HG03097 (cell line): Measurements from ENCODE around the gene CTBP1.
"Not testable (repeated sequence)": the region's sequence is repeated elsewhere in the genome, so short reads cannot be mapped to it uniquely, and the experiment has no call there.

Experiments used
- ATAC-seq: cut with Tn5 transposase; IDR thresholded peaks from one replicate; pipeline ENCODE4 v1.9.1; 2021; ENCODE audit not compliant: unreplicated experiment, low FRiP score

Gene CTBP1

GRCh38 chr4:1239950-1240307 is 9.0 kb downstream of the CTBP1 start:
- ATAC-seq, result no peak

- no peak for ATAC-seq
Measured at GRCh38 chr4:1239141-1239949, 9.6 kb downstream of the CTBP1 start.

GRCh38 chr4:1238676-1239000 is 10.3 kb downstream of the CTBP1 start:
- ATAC-seq, result no peak

GRCh38 chr4:1237981-1238675 is 10.8 kb downstream of the CTBP1 start:
- no peak for ATAC-seq

GRCh38 chr4:1237261-1237660 is 11.7 kb downstream of the CTBP1 start:
- ATAC-seq, result not testable (repeated sequence)

- ATAC-seq, result not testable (repeated sequence)
Measured at GRCh38 chr4:1236836-1237235, 12.1 kb downstream of the CTBP1 start.

- ATAC-seq, result no peak
Measured at GRCh38 chr4:1236103-1236641, 12.8 kb downstream of the CTBP1 start.

GRCh38 chr4:1235381-1236102 is 13.4 kb downstream of the CTBP1 start:
- no peak for ATAC-seq

GRCh38 chr4:1234811-1235292 is 14.1 kb downstream of the CTBP1 start:
- ATAC-seq, result no peak

- no peak for ATAC-seq
Measured at GRCh38 chr4:1234309-1234695, 14.6 kb downstream of the CTBP1 start.

GRCh38 chr4:1233641-1234308 is 15.2 kb downstream of the CTBP1 start:
- no peak for ATAC-seq

GRCh38 chr4:1232661-1233621 is 16.0 kb downstream of the CTBP1 start:
- ATAC-seq, result no peak

- no peak for ATAC-seq
Measured at GRCh38 chr4:1231637-1232360, 17.1 kb downstream of the CTBP1 start.

GRCh38 chr4:1230971-1231636 is 17.8 kb downstream of the CTBP1 start:
- ATAC-seq, result no peak

- no peak for ATAC-seq
Measured at GRCh38 chr4:1230316-1230715, 18.6 kb downstream of the CTBP1 start.

GRCh38 chr4:1229117-1229849 is 19.6 kb downstream of the CTBP1 start:
- ATAC-seq, result no peak

- ATAC-seq, result no peak
Measured at GRCh38 chr4:1227816-1228215, 21.1 kb downstream of the CTBP1 start.

- ATAC-seq, result no peak
Measured at GRCh38 chr4:1226598-1226997, 22.3 kb downstream of the CTBP1 start.
